ENCODE data around the gene TYW1.
"Not testable (repeated sequence)": the region's sequence is repeated elsewhere in the genome, so short reads cannot be mapped to it uniquely, and the experiment has no call there.

Gene TYW1

DNA sequence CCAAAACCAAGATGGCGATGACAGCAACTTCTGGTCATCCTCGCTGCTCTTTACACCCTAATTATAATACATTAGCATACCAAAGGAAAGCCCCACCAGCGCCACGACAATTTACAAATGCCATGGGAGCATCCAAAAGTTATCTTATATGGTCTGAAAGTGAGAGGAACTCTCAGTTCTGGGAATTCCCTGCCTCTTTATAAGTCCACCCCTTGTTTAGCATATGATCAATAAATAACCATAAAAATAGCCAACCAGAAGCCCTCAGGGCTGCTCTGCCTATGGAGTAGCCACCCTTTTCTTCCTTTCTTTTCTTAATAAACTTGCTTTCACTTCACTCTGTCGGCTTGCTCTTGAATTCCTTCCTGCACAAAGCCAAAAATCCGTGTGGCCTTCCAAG is 262.7 kb downstream of the TYW1 start:
- DNase-seq: not testable (repeated sequence)

DNA sequence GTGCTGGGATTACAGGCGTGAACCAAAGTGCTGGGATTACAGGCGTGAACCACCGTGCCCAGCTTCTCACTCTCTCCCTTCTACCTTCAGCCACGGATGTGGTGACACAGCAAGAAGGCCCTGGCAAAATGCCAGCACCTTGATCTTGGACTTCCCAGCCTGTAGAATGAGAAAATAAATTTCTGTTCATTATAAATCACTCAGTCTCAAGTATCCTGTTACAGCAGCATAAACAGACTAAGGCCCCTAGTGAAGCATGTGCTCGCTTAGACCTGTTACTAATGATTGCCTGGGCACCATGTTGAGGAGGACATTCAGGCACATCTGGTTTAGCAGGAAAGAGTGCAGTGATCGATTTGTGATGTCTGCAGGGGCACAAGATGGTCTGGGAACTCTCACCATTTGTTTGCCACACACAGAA is 263.5 kb downstream of the TYW1 start:
- DNase-seq: not testable (repeated sequence)

GRCh38 chr7:67264000-67264399 is 267.4 kb downstream of the TYW1 start:
- DNase-seq: not testable (repeated sequence)

- DNase-seq: not testable (repeated sequence)
Measured at GRCh38 chr7:67266070-67266469, 269.4 kb downstream of the TYW1 start.

- DNase-seq: no peak
Measured at GRCh38 chr7:67267914-67268313, 271.3 kb downstream of the TYW1 start.

GRCh38 chr7:67269916-67270315 is 273.3 kb downstream of the TYW1 start:
- DNase-seq: not testable (repeated sequence)
